CD4-positive, alpha-beta T cell treated with Interleukin-1 beta for 1 hour (primary cell): ENCODE data around the gene RNASE1.
"Not testable (repeated sequence)": the region's sequence is repeated elsewhere in the genome, so short reads cannot be mapped to it uniquely, and the experiment has no call there.

Source experiments
- DNase-seq, 2 donors: peaks; one replicate each; pipeline ENCODE4 v3.0.0-alpha.2; 2020 to 2022

Gene RNASE1

GRCh38 chr14:20802341-20803084 is at the start of gene RNASE1:
Gene RNASE1 (minus strand): TSS chr14:20802844. CDS start chr14:20802068, 776 bp downstream.
- no peak for DNase-seq

- no peak for DNase-seq
Observed at GRCh38 chr14:20848955-20849570, 46.4 kb upstream of the RNASE1 start.

- peak in 1 of 2 donors; percentile 20 for DNase-seq
Observed at GRCh38 chr14:20848316-20848954, 45.8 kb upstream of the RNASE1 start.

GRCh38 chr14:20846560-20846959 is 43.9 kb upstream of the RNASE1 start:
- DNase-seq: no peak

- no peak for DNase-seq
Observed at GRCh38 chr14:20841096-20841495, 38.5 kb upstream of the RNASE1 start.

GRCh38 chr14:20837831-20838230 is 35.2 kb upstream of the RNASE1 start:
- no peak for DNase-seq

GRCh38 chr14:20836668-20837338 is 34.2 kb upstream of the RNASE1 start:
- no peak for DNase-seq

- DNase-seq: no peak
Observed at GRCh38 chr14:20834899-20835298, 32.3 kb upstream of the RNASE1 start.

GRCh38 chr14:20830831-20831230 is 28.2 kb upstream of the RNASE1 start:
- no peak for DNase-seq

GRCh38 chr14:20828024-20828694 is 25.5 kb upstream of the RNASE1 start:
- not testable (repeated sequence) for DNase-seq

- no peak for DNase-seq
Observed at GRCh38 chr14:20827326-20827725, 24.7 kb upstream of the RNASE1 start.

GRCh38 chr14:20826666-20827065 is 24.0 kb upstream of the RNASE1 start:
- not testable (repeated sequence) for DNase-seq

GRCh38 chr14:20823859-20824258 is 21.2 kb upstream of the RNASE1 start:
- DNase-seq: no peak

- DNase-seq: peak in 1 of 2 donors; percentile 27
Observed at GRCh38 chr14:20821521-20822108, 19.0 kb upstream of the RNASE1 start.

GRCh38 chr14:20820063-20820904 is 17.6 kb upstream of the RNASE1 start:
- no peak for DNase-seq

- no peak for DNase-seq
Observed at GRCh38 chr14:20818861-20819260, 16.2 kb upstream of the RNASE1 start.

GRCh38 chr14:20815946-20816345 is 13.3 kb upstream of the RNASE1 start:
- not testable (repeated sequence) for DNase-seq

GRCh38 chr14:20811986-20812975 is 9.6 kb upstream of the RNASE1 start:
- DNase-seq: no peak

GRCh38 chr14:20809917-20810316 is 7.3 kb upstream of the RNASE1 start:
- DNase-seq: no peak

- no peak for DNase-seq
Observed at GRCh38 chr14:20808162-20808483, 5.5 kb upstream of the RNASE1 start.
